Measurements from ENCODE around the gene CTAGE1.

GRCh38 chr18:22439447-22439846, 21.7 kb upstream of the CTAGE1 start:
- TF ChIP-seq EP300 (IDR thresholded peaks at IDR 0.05; ENCODE audit: borderline replicate concordance in 1 of 2, low read depth in 1 of 2, low read length in 1 of 2) (no peak), CTCF (IDR thresholded peaks at IDR 0.05) (no peak), JUND (IDR thresholded peaks at IDR 0.05) (no peak), USF2 (IDR thresholded peaks at IDR 0.05; ENCODE audit: borderline replicate concordance, low read depth, low read length) (no peak), GATA2 (CRISPR knock-in tag; IDR thresholded peaks at IDR 0.05) (no peak), NRF1 (IDR thresholded peaks at IDR 0.05; ENCODE audit: low read depth, low read length) (no peak), GABPA (IDR thresholded peaks at IDR 0.05; ENCODE audit: low read depth) (no peak), FOXJ3 (CRISPR knock-in tag; IDR thresholded peaks at IDR 0.05) (no peak), EZH2phosphoT487 (IDR thresholded peaks at IDR 0.05; ENCODE audit: borderline replicate concordance, low read depth) (no peak), MXI1 (IDR thresholded peaks at IDR 0.05; ENCODE audit: low read depth, low read length) (no peak), RXRA (IDR thresholded peaks at IDR 0.05; ENCODE audit: borderline replicate concordance, low read depth) (no peak), TAF1 (IDR thresholded peaks at IDR 0.05; ENCODE audit: borderline replicate concordance, low read depth, low read length) (no peak)
